DMS79 treated with DMSO at 0.1 percent for 48 hours (cell line): ENCODE results near the gene CREB3.
A peak's percentile ranks its signal among the peaks of the same experiment; 100 is the strongest.

Experiments used
- DNase-seq: peaks from one replicate; lab custom pipeline; 2025; lab: John Stamatoyannopoulos, UW

Gene CREB3, protein sequence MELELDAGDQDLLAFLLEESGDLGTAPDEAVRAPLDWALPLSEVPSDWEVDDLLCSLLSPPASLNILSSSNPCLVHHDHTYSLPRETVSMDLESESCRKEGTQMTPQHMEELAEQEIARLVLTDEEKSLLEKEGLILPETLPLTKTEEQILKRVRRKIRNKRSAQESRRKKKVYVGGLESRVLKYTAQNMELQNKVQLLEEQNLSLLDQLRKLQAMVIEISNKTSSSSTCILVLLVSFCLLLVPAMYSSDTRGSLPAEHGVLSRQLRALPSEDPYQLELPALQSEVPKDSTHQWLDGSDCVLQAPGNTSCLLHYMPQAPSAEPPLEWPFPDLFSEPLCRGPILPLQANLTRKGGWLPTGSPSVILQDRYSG

DNA sequence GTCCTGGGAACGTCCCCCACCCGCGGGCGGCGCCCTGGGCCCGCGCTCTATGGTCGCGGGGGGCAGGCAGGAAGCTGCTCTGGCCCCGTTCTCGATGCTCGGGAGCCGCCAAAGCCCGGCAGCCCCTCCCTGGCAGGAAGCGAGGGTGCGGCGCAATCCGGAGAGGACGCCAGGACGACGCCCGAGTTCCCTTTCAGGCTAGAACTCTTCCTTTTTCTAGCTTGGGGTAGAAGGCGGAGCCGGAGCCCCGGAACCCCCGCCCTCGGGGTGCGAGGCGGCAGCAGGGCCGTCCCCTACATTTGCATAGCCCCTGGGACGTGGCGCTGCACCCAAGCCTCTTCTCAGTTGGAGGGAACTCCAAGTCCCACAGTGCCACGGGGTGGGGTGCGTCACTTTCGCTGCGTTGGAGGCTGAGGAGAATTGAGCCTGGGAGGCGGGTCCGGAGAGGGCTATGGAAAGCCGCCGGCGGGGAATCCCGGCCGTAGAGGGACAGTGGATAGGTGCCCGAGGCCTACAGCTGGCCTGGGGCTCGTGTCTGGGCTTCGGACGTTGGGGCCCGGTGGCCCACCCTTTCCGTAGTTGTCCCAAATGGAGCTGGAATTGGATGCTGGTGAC is at the start of gene CREB3, which contains the start of gene TLN1:
Gene CREB3 (plus strand): TSS at position 482 of the 615 bp plus-strand sequence. CDS start 107 bp downstream, at position 589.
Gene TLN1 (minus strand): TSS at position 11 of the 615 bp plus-strand sequence. CDS start 6,501 bp downstream, outside the sequence.
- peak; percentile 95 for DNase-seq

DNA sequence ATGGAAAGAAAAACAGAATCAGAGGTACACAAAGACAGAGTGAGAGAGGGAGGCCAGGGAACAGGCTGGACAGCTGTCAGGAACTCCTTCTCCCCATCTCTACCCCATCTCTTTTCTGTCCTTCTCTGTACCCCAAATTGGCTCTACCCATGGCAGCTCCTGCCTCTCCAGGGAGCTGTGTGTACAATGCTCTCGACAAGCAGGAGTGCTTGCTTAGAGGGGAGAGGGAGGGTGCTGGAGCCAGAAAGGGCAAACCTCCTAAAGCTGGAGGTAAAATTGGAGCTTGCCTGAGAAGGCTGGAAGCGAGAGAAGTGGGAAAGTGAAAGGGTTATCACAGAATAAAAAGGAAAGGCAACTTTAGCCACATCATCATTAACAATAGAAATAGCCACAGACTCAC is 49.1 kb upstream of the CREB3 start:
- DNase-seq: no peak

DNA sequence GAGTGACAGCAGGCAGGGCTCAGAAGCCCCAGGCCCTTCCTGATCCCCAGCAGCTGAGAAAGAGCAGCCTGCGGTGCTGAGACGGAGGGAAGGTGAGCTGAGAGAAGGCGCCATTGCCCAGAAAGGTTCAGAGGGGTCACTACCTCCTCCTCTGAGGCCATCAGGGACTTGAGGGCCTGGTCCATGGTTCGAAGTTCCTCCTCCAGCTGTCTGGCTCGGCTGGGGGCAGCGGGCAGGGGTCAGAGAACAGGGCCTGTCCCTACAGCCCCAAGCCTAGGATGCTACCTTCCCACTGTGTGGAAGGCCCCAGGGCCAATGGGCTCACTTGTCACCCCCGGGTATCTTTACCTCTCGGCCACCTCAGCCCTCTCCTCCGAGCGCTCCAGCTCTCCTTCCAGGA is 47.5 kb upstream of the CREB3 start:
- no peak for DNase-seq

DNA sequence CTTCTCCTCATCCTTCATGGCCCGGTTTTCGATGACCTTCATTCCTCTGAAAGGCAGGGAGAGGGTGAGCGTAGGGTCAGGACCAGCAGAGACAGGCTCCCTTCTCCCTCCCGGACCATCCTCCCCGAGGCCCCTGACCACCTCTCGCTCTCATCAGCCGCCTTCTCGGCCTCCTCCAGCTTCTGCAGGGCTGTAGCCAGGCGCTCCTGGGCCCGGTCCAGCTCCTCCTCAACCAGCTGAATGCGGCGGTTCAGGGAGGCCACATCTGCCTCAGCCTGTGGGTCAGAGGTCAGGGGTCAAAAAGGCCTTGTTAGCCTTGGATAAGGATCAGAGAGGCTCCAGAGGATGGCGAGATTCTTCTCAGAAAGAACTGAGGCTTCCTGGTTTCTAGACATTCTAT is 47.0 kb upstream of the CREB3 start:
- no peak for DNase-seq

DNA sequence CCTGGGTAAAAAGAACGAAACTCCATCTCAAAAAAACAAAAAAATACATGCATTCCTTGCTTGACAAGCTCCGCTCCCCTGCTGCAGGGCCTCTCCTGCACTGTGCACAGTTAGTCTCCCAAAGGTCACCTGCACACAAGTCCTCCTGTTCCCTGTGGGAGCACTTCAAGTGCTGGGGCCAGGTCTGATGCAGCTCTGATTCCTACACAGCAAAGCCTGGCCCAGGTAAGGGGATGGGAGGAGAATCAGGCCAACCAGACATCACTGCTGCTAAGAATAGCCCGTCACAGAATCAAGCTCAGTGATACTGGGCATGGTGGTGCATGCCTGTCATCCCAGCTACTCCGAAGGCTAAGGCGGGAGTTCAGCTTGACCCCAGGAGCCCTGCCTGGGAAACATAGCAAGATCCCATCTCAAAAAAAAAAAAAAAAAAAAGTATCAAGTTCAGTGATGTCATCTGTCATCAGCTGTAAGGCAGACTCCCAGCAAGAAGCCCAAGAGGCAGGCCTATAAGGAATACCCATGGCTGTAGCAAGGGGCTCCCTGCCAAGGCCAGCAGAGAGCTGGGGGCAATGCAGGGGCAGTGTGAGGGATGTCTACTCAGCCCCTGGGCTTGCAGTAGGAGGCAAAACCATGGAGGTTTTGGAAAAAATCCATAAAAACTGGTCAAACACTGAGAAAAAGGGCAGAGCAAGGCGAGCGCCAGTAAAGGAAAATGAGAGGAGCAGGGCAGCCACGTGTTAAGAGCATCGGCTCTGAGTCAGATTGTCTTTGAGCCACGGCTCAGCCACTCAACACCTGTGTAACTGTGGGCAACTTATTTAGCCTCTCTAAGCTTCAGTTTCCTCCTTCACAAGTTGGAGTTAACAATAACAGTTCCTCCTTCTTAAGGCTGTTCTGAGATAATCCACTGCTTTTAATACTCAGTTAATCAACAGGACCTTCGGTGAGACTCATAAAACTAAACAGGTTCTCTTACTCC is 46.0 kb upstream of the CREB3 start:
- no peak for DNase-seq

DNA sequence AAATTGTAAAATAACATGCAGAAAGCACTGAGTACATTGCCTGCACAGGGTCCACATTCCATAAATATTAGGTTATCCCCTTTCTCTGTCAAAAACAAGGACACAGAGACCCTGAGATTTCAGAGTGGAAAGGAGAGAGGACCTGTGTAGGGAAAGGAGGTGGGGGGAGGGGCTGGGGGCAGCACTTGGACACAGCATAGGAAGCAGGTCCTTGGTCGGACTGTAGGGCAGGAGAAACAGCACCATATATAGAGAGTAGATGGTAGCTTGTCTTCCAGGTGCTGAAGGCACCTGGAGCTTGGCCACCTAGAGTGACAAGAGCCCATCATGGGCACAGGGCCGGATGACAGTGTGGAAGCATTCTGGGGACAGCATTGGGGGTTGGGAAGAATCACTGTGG is 45.2 kb upstream of the CREB3 start:
- no peak for DNase-seq

DNA sequence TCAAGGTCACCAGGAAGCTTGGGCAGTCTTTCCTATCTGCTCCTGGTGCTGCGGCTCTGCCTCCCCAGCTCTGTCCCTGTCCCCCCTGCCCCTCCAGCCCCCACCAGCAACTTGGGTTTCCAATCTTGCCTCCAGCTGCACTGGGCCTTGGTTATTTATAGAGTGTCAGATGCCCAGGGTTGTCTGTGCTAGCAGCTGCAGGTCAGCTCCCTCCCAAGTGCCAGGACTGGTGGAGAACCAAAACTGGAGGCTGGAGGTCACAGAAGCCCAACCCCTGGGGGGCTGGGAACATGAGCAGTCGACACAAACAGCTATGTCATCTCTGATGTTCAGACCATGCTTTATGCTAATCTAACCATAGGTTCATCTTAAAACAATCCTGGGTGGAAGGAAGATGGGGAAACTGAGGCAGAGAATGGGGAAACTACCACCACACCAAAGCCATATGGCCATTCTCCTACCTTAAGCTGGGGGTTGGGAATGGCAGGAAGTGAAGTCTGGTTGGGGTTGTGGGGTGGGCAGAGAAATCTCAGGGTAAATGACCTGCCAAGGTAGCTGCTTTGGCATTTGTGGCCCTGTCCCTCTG is 44.4 kb upstream of the CREB3 start:
- no peak for DNase-seq

DNA sequence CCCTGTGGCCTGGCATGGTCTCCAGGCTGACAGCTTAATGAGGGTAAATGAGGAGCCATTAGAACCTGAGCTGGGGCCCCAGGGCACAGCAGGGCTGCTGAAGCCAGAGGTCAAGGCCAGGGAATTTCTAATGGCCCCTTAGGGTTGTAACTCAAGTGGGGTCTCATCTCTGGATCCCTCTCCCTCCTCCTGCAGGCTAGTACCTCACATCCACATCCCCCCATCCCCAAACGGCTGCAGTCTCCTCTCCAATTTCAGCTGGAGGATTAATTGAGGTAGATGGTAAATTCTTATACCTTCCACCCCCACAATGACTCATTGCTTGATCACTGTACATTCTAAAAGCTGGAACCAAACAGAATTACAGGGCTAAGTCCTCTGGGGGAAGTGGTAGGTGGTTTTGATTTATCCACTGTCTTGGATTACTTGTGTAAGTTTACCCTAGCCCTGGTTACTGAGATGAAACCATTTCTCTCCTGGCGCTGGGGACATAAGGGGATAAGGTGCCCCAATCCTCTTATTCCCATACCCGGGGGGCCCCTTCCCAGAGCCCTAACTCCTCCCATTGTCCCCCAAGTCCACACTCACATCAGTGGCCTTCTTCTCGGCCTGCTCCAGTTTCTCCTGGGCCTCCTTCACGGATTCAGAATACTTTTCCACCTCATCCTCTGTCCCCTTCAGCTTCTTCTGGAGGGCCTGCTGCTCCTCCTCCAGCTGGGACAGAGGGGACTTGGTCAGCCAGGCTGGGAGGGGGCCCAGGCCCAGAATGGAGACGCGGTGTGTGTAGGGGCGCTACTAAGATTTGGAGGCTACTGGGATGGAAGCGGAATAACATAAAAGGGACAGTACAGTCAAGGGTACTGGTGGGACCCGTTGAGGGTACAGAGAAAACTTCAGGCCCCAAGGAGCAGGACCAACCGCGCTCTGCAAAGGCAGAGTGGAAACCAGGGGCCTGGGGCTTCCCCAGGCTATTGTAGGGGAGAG is 43.6 kb upstream of the CREB3 start:
- DNase-seq: no peak

DNA sequence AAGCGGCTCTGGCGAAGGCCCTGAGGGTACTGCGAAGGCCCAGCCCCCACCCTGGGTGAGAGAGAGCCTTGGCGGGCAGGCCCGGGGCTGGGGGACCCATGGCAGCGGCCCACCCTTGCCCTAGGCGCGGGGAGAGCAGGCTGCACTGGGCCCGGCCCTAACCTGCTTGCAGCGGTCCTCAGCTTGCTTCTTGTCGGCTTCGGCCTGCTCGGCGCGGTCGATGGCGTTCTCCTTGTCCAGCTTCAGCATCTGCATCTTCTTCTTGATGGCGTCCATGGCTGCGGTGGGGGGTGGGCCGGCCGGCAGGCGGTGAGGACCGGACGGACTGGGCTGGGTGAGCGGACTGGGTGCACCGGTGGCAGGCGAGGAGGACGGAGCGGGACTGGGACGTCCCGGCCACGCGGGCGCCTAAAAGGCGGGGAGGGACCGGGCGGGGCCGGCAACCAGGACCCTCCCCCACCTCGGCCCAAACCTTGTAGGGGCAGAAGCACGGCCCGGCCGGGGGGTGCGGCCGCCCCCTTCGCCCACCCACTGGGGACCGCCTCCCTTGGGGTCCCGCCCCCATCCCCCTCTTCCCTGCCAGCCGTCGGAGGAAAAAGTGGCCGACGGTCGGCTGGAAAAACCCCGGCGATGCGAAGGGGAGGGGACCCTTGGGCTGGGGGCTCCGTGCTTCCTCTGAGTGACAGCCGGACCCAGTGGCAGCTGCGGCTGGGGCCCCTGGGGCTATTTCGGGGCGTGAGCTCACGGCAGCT is 42.7 kb upstream of the CREB3 start, which contains the start of gene TPM2:
Gene TPM2 (minus strand): TSS at position 384 of the 752 bp plus-strand sequence. CDS start 108 bp downstream, at position 276.
- no peak for DNase-seq

DNA sequence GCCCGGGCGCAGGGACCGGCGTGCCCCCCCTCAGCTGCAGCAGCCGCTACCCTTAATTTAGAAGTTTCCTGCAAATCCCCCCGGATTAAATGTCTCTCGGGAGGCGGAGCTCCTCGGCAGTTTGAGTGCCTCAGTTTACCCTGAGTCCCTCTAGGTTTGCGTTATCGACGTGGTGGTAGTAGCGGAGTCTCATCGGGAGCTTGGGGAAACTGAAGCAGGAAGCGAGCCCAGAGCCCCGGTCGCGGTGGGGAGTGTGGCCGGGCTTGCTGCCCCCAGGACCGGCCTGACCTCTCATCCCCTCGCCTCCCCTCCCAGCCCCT is 42.2 kb upstream of the CREB3 start:
- DNase-seq: no peak

DNA sequence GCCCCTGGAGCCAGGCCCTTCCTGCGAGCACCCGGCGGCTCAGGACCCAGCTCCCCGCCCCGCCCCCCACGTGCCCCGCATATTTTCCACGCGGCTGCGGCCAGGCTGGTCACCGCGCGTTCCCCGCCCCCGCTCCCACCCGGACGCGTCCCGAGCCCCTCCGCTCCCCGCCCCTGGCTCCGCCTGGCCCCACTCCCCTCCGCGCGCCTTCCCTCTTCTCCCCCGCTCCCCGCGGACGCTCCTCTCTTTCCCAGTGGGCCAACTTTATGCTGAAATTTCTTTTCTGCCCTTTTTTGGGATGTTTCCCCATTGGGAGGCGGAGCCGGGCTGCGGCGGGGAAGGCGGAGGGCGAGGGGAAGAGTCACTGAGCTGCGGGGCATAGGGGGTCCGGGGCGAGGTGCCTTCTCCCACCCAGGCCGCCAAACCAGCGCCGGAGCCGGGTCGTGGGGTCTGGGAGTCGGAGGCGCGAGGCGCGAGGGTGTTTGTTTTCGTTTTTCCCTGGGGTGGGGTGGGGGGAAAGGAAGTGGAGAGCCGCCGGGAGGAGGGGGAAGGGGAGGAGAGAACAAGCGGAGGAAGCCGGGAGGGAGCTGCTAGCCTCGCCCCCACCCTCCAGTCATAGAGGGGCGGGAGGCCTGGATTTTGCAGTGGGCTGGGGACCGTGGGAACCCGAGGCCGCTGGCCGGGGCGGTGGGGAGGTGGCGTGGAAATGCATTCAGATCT is 41.7 kb upstream of the CREB3 start:
- DNase-seq: peak; percentile 36

DNA sequence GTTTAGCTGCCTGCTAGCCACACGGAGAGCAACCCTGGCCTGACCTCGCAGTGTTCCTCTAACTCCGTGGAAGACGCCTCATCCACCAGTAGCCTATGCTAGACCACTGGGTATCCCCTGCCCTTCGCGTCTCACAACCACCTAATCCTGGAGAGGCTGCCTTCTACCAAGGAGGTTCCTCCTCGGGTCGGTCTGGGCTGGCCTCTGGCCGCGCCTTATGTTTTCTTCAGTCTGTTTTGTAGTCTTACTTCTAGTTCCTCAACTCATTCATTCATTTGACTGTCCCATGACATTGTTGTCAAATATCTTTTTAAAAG is 41.2 kb upstream of the CREB3 start:
- DNase-seq: no peak

DNA sequence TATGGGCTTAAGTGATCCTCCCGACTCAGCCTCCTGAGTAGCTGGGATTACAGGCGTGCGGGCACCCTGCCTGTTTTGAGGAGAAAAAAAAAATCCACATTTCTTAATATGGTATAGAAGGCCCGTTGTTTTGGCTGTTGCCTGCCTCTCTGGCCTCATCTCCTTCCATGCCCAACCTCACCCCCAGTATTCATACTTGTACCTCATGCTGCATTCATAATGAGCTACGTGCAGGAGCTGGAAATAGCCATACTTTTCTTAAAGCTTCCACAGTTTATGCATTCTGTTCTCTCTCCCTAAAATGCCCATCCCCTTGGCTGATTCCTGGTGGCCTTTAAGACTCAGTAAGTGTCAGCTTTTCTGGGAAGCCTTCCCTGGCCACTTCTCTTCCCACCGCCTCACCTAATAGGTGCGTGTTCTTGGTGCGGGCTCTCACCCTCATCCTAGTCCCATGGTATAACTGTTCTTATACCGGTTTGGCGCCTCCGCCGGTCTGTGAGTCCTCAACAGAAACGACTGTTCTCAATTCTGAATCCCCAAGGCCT is 40.6 kb upstream of the CREB3 start:
- DNase-seq: no peak

DNA sequence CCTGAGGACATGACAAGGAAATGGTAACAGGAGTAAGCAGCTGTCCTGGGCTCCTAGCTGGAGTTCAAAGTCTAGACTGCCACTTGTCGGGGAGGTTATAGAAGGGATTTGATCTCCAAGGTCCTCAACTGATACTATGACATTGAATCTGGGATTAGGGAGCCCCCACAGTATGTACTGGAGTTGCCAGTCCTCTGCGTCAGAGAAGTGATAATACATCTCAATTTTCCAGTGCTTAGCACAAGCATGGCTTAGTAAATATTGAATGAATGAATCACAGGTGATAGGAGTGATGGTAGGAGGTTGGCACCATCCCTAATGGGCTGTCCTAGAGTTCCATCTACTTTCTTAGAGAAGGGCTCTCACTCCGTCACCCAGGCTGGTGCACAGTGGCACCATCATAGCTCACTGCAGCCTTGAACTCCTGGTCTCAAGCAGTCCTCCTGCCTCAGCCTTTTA is 36.5 kb upstream of the CREB3 start:
- DNase-seq: no peak

DNA sequence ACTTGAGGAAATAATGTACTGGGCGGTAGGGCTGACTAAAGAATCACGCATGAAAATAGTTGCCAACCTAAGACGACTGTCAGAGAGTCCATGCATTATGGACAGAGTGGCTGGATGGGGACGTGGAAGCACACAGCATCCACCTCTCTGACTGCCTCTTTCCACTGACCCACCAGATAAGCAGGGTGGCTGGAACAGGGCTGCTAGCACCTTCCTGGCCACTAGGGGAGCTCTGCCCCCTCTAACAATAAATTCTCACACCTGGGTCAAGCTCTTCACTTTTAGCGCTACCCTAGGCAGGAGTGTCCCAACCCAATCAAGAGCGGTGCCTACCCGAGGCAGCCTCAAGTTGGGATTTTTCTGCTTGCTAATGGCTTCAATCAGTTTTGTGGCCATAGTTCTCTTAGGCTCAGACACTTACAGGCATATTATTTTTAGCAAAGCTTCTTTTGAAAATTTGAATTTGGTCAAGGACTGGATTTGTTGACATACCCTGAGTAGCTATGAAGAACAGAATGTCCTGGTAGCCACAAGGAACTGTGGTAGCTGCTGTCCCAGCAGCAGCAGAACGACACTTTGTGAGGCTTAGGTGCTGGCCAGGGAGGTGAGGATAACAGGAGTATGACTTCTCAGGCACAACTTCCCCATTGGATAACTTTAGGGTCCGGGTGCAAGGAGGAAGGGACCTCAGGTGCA is 35.8 kb upstream of the CREB3 start:
- DNase-seq: peak; percentile 11

DNA sequence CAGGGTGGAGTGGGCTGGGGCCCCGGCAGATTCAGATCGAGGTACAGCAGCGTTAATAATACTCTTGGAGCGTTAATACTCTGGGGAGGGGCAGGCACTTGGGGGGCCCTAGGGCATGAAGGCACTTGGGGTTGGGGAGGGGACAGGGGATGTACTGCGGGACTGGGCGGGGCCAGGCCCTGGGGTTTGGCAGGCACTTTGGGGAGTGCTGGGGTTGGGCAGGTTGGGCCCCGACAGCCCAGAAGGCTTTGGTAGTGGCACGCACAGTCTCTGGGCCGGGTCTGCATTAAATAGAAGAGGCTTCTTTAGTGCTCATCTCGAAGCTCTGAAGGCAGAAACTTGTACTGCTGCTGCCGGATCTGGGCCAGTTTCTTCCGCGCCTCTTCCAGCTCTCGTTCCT is 35.0 kb upstream of the CREB3 start:
- DNase-seq: no peak

DNA sequence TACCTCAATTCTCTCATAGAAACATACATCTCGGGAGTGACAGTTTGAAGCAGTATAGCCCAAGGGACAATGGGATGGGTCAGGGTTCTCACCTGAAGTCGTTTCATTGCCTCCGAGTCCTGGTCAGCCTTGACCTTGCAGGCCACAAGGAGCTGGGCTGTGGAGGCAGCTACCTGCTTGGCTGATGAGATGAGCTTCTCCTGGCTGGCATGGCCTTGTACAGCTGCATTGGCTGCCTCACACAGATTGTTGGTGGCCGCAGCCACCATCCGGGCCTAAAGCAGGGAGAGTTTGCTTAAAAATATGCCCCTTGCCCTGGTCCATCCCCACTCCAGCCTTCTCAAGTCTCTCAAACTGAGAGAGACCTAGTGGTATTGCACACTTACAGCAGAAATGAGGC is 34.2 kb upstream of the CREB3 start:
- DNase-seq: no peak

DNA sequence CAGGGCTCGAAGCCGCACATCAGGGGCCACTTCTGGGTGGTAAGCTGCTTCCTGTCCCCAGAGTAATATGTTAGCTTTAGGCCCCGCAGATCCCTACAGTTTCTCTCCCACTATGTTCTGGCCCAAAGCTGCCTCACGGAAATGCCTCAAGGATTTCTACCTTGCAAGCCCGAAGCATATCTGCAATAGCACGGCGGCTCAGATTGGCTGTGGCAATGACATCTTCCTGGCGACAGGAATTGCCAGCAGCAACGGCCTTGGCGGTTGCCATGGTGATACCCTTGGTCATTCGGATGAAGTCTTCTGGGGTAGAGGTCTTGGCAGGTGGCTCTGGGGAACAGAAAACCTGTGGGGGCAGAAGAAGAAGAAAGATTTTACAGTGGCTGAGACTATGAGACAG is 32.4 kb upstream of the CREB3 start:
- DNase-seq: no peak

DNA sequence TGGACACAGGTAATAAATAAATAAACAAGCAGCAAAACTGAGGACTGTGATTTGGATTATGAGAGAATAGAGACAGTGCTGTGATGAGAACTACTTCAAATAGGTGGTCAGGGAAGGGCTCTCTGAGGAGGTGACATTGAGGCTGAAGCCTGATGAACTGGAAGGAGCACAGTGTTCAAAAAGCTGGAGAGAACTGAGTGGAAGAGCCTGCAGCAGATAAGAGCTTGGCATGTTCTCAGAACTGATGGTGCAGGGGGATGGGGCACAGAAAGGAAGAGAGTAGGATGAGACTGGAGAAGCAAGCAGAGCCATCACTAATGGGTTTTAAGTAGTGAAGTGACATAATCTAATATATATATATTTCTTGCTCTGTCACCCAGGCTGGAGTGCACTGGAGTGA is 31.5 kb upstream of the CREB3 start:
- no peak for DNase-seq
